Sigmoid colon (tissue), 3 donors: Measurements from ENCODE around the gene LRCH1.

Source experiments
- POLR2A ChIP-seq, 2 donors: fragments of 450-650 bp; IDR thresholded peaks; one replicate each; pipeline ENCODE4 v1.6.1; 2016; ENCODE audit warnings: antibody characterized with exemption in 2 of 2, mild to moderate bottlenecking in 2 of 2, moderate library complexity in 2 of 2
- TF ChIP-seq, protein P1 (sequence below), 4 experiments: fragments of 450-650 bp in 3 of 4; fragments of 200-600 bp in 1 of 4; IDR thresholded peaks; one replicate each; pipeline ENCODE4 v1.5.1; 2016 to 2019; ENCODE audit warnings: antibody characterized with exemption in 4 of 4, mild to moderate bottlenecking in 3 of 4, moderate library complexity in 2 of 4

DNA sequence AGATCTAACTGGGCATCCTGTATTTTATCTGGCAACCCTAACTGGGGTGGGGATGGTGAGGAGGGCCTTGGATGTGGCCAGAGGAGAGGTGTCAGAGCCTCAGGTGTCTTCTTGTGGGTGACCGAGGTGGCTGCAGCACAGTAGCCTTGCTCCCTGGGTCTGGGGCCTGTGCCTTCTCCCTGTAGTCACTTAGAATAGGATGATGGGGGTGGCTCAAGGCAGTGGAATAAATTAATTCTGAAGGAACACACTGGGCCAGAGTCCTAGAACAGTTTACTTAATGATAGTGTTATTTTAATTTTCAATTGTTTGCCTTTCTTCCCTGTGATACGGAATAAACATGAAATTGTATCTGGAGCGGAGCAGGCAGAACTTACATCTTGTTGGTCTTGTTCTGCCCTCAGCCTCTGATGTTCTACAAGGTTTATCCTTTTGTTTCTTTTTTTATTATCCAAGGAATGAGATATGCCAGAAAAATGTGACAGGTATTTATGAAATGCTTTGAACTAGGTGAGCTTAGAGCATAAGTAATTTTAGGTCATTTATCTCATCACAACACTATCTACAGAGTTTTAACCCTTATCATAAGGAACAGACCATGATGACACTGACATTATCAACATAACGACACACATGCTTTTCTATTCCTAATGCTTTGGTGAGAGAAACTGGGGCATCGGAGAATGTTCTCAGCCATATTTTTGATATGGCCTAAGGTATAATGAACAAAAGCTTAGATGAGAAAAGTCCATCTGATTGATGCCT is 51.4 kb downstream of the LRCH1 start:
- TF ChIP-seq, protein P1, sequence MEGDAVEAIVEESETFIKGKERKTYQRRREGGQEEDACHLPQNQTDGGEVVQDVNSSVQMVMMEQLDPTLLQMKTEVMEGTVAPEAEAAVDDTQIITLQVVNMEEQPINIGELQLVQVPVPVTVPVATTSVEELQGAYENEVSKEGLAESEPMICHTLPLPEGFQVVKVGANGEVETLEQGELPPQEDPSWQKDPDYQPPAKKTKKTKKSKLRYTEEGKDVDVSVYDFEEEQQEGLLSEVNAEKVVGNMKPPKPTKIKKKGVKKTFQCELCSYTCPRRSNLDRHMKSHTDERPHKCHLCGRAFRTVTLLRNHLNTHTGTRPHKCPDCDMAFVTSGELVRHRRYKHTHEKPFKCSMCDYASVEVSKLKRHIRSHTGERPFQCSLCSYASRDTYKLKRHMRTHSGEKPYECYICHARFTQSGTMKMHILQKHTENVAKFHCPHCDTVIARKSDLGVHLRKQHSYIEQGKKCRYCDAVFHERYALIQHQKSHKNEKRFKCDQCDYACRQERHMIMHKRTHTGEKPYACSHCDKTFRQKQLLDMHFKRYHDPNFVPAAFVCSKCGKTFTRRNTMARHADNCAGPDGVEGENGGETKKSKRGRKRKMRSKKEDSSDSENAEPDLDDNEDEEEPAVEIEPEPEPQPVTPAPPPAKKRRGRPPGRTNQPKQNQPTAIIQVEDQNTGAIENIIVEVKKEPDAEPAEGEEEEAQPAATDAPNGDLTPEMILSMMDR (IDR thresholded peaks at IDR 0.05) = no peak
- no peak for TF ChIP-seq POLR2A (IDR thresholded peaks at IDR 0.05)
